GM21526 (cell line): ENCODE results near the gene CRYBA4.

Experiments used
- ATAC-seq: cut with Tn5 transposase; IDR thresholded peaks from one replicate; pipeline ENCODE4 v1.9.1; 2021; ENCODE audit warnings: moderate library complexity; ENCODE audit not compliant: unreplicated experiment, low FRiP score

CRYBA4 gene

GRCh38 chr22:26658161-26658560 is 36.4 kb downstream of the CRYBA4 start:
- ATAC-seq: no peak

DNA sequence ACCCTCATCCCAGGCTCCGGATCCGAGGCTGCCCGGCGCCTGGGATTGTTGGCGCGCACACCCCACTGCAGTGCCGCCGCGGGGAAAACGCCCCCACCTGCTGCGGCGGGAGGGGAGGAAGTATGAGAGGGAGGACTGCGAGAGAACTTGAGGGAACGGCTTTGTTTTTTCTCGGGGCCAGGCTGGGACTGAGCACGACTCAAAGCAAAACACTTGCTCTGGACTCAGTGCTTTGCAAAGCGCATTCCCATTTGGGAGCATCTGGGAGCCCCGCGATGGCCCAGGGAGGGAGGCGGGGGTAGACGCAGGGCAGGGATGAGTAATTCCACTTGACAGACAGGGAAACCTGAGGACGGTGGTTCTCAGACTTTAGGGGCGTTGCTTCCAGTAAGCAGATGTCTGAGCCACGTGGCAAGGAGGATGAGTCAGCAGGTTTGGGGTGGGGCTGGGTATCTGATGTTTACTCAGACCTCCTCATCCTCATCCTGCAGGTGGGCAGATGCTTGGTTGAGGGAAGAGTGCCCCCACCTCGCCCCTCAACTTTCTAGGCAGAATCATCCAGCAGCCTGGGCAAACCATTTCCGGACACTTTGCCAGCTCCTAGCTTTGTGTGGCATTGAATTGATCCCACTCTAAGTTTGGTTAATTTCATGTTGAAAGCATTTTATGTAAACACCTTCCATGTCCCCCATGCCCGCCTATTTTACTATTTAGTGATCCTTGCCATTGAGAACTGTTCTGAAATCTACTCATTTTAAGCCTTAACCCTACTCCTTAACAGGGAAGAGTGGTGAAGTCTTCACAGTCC is 37.1 kb downstream of the CRYBA4 start:
- ATAC-seq: peak; percentile 58

GRCh38 chr22:26660356-26660755 is 38.6 kb downstream of the CRYBA4 start:
- ATAC-seq: no peak

GRCh38 chr22:26660961-26661578 is 39.3 kb downstream of the CRYBA4 start:
- no peak for ATAC-seq

DNA sequence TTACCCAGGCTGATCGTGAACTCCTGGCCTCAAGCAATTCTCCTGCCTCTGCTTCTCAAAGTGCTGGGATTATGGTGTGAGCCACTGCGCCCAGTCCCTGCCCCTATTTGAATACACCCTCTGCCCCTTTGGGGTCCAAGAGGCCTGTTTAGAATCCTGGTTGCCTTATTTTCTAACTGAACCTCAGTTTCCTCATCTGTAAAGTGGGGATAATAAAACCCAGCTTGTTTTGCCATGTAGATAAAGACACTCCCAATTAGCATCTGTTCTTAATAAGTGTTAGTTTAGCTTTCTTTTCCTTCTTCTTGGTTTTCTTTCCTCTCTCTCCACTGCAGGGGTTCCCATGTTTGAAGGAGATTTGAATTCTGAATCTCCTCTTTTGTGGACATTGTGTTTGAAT is 40.4 kb downstream of the CRYBA4 start:
- ATAC-seq: no peak

GRCh38 chr22:26663374-26663923 is 41.7 kb downstream of the CRYBA4 start:
- ATAC-seq: no peak

GRCh38 chr22:26665813-26666231 is 44.1 kb downstream of the CRYBA4 start:
- no peak for ATAC-seq

DNA sequence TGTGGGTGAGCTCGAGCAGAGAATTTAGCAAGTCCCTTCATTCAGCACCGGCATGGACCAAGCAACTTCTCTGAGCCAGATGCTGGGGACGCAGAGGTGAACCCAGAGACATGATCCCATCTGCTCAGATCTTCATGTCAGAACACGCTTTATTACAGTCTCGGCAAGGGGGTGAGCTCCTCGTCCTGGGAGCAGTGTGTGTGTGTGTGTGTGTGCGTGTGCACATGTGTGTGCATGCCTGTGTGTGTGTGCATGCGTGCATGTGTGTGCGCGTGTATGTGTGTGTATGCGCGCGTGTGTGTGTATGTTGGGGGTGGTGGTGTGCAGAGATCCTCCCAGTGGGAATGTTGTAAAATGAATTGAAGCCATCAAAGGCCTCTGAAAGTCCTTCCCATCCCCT is 45.4 kb downstream of the CRYBA4 start:
- no peak for ATAC-seq

GRCh38 chr22:26669060-26669481 is 47.3 kb downstream of the CRYBA4 start:
- no peak for ATAC-seq

DNA sequence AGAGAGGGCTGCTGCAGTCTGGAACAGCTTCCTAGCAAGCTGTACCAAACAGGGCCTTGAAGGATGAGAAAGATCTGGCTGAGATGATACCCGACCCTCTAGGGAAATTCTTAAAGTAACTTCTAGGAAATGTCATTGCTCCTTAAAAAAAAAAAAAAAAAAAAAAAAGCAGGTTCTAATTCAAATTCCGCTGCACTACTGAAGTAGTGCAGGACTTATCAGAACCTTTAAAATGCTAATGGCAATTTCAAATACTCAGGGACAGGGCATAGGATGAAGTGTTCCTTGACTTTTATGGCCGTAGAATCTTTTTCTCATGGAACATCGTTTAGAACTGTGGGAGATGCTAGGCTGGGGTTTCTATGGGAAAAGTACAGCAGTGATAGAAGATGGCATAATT is 48.7 kb downstream of the CRYBA4 start:
- ATAC-seq: no peak

DNA sequence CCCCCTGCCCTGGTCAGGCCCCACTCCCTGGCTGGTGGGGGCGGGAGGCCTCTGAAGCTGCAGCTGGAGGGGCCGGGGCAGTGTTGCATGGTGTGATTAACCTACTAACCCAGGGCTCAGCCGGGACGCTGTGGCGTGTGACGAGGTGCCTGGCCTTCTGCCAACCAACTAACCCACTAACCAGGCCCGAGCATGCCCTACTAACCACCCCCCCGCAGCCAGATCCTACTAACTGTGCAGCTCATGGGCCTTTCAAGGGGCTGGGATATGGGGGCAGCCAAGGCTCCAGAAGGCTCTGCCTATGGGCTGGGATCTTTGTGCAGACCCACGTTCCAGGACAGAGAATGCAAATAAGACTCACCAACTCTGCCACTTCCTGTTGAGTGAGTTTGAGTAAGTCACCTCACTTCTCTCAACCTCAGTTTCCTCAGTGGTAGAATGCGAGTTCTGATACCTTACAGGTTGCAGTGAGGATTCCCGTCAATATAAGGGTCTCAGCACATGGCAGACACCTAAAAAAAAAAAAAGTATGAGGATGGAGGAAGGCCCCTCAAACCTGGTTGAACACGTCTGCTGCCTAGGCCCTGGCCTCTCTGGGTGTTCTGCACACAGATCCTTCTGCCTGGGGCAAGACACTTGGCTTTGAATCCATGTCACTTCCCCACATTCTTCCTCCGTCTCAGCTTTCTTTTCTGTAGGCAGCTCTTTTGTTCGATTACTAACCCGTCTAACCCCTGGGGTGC is 49.7 kb downstream of the CRYBA4 start:
- ATAC-seq: no peak

DNA sequence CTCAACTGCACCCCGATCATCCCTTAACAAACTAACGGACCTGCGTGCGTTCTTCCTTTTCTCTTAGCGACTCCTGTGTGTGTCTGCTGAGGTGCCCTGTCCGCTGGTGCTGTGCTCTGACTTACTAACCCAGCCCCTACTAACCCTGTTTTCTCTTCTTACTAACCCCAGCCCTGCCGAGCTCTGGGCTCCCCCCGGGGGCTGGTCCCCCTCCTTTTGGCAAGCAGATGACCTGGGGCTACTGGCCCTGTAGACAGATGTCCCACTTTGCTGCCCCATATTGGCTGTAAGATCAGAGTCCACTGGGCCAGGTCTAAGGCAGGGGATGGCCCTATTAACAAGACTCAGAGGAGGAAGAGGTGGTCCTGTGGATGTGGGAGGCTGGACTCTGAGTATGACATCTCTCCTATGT is 50.3 kb downstream of the CRYBA4 start:
- peak; percentile 18 for ATAC-seq

DNA sequence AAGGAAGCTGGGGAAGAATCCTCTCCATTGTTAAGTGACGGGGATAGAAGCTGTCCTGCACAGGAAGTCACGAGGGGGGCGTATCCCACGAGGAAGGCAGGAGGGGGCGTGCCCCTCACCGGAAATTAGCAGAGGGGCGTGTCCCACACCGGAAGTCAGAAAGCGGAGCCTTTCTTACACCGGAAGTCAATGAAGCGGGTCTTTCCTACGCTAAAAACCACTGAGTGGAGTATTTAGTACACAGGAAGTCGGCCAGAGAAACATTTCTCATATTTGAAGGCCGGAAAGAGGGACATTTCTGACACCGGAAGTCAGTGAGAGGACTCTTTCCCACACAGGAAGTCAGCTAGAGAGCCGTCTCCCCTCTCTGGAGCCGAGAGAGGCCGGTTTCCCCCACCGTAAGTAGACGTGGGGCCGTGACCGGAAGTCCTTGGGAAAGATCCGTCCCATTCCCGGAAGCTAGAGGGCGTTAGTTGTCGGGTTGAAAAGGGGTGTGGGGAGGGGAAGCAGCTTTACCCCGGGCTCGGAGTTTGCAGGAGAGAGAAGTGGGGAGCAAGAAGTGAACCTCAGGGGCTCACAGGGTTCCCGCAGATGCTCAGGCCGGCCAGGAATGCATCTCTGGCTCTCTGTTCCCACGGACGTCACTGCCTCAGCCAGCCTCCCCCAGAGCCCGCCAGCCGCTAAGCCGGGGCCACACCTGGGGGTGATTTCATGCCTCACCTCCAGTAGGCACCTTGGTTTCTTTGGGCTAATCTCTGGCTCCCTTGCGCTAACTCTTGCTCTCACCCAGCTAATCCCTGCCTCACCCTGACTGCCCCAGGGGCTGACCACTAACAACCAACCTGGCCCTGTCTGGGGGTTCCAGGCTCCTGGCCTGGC is 51.1 kb downstream of the CRYBA4 start:
- peak; percentile 46 for ATAC-seq

DNA sequence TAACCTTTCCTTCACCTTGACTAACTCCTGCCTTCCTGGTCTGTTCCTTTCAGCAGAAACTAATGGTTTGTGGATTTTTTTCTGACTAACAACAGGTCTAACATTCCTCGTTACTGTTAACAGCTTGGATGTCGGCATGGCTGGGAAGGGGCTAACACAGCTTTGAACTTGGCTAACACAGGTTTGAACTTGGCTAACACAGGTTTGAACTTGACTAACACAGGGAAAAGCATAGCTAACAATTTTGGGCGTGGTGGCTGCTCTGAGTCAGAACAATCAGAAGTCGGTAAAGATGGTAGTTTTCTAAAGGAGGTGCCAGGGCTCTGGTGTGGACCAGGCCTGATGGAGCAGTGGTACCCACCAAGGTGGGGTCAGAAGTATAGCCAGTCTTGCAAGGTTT is 51.7 kb downstream of the CRYBA4 start:
- no peak for ATAC-seq

- ATAC-seq: no peak
Measured at GRCh38 chr22:26674211-26675190, 52.7 kb downstream of the CRYBA4 start.

DNA sequence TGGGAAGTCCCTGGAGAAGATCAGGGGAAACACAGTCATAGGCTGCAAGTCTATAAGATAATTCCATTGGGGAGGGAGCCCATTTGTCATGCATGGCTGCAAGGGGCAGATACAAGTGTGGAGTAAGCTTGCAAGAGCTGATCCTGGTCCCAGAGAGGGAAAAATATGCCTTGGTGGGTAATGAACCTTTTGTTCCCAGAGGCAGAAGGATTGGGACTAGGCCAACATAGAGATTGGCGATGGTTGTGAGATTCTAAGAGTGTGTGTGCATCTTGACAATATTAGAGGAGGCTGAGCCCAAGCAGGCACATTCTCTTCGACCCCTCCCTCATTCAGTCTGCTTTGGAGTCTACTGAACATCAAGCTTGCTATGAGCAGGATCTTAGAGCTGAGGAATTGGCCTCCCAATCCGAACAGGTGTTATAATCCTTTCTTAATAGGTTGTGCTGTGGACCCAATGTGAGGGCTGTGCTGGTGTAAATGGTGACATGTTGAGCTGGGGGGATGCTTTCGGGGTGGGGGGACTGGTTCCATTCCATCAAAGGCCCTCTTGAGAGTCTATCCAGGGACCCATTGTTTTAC is 54.0 kb downstream of the CRYBA4 start:
- ATAC-seq: no peak

DNA sequence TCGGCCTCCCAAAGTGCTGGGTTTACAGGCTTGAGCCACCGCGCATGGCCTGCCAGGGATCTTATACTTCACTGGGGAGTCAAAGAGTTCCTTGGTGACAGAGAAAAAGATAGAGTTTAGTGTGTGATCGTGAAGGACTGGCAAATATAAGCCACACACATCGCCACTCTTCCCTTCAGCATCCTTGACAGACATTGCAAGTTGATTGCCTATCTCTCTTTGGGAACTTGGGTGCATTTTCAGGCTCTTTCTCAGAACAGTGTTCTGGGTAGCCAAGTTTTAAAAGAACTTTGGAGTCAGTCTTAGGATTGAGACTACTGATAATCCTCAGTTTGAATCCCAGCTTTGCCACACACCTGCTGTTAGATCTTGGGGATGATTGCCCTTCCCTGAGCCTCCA is 55.5 kb downstream of the CRYBA4 start:
- no peak for ATAC-seq

- no peak for ATAC-seq
Measured at GRCh38 chr22:26679003-26679629, 57.4 kb downstream of the CRYBA4 start.
